Mammary epithelial cell (primary cell): ENCODE data around the gene GARIN1A.

ENCODE experiments used
- EZH2 ChIP-seq: IDR thresholded peaks from 2 replicates; pipeline ENCODE4 v1.6.1; 2012; ENCODE audit warnings: low read length, inconsistent platforms, borderline replicate concordance
- TF ChIP-seq, protein P1 (sequence below), 2 donors: IDR thresholded peaks in 1 of 2; conservative IDR thresholded peaks in 1 of 2; 2 replicates each; pipeline ENCODE4 v1.5.1; 2011 to 2012; ENCODE audit warnings: inconsistent platforms in 2 of 2, low read length in 2 of 2, mild to moderate bottlenecking in 2 of 2, control low read depth in 1 of 2, low read depth in 1 of 2; ENCODE audit not compliant: insufficient read depth in 1 of 2; ENCODE audit errors: extremely low read depth in 1 of 2

DNA sequence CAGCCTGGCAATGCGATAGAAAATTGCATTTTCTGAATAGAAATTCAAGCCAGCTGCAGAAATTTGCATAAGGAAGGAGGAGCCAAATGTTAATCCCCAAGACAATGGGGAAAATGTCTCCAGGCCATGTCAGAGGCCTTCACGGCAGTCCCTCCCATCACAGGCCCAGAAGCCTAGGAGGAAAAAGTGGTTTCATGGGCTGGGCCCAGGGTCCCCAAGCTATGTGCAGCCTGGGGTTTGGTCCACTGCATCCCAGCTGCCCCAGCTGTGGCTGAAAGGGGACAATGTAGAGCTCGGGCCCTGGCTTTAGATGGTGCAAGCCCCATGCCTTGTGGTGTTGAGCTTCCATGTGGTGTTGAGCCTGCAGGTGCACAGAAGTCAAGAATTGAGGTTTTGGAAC lies 10.0 kb upstream of the GARIN1A start:
- TF ChIP-seq EZH2, result no peak
- TF ChIP-seq, protein P1, sequence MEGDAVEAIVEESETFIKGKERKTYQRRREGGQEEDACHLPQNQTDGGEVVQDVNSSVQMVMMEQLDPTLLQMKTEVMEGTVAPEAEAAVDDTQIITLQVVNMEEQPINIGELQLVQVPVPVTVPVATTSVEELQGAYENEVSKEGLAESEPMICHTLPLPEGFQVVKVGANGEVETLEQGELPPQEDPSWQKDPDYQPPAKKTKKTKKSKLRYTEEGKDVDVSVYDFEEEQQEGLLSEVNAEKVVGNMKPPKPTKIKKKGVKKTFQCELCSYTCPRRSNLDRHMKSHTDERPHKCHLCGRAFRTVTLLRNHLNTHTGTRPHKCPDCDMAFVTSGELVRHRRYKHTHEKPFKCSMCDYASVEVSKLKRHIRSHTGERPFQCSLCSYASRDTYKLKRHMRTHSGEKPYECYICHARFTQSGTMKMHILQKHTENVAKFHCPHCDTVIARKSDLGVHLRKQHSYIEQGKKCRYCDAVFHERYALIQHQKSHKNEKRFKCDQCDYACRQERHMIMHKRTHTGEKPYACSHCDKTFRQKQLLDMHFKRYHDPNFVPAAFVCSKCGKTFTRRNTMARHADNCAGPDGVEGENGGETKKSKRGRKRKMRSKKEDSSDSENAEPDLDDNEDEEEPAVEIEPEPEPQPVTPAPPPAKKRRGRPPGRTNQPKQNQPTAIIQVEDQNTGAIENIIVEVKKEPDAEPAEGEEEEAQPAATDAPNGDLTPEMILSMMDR (conservative IDR thresholded peaks at IDR 0.05 in 1 of 2, IDR thresholded peaks at IDR 0.05 in 1 of 2; ENCODE audit: extremely low read depth in 1 of 2, insufficient read depth in 1 of 2, low read depth in 1 of 2, low read length in 2 of 2), result no peak
